Upper lobe of left lung (tissue), 6 donors: ENCODE measurements around the gene MYLK. TPM values are rescaled to one million over a fixed set of nuclear protein-coding genes. Genes with fewer than 3 reads are reported as not detected.

Experiments used
- ATAC-seq, 2 donors: fragments of 200-7000 bp; cut with Tn5 transposase; one replicate each; pipeline ENCODE4 v1.9.1; 2022; ENCODE audit warnings: mild to moderate bottlenecking in 2 of 2, moderate library complexity in 2 of 2; ENCODE audit not compliant: low FRiP score in 2 of 2
- DNase-seq, 2 donors: peaks; one replicate each; pipeline ENCODE4 v3.0.0-alpha.2; 2019 to 2020
- H3K27ac ChIP-seq, 4 donors: fragments of 200-600 bp; sonication (generic); one replicate each; pipeline ENCODE4 v1.5.1; 2016 to 2019
- H3K27me3 ChIP-seq, 4 donors: fragments of 200-600 bp; sonication (generic); one replicate each; pipeline ENCODE4 v1.5.1; 2017 to 2019
- H3K36me3 ChIP-seq, 4 donors: fragments of 200-600 bp; sonication (generic); one replicate each; pipeline ENCODE4 v1.5.1; 2016 to 2019
- H3K4me1 ChIP-seq, 4 donors: fragments of 200-600 bp; sonication (generic); one replicate each; pipeline ENCODE4 v1.5.1; 2018 to 2019
- H3K4me3 ChIP-seq, 4 donors: fragments of 200-600 bp; sonication (generic); one replicate each; pipeline ENCODE4 v1.5.1; 2017 to 2019; ENCODE audit warnings: mild to moderate bottlenecking in 2 of 4, moderate library complexity in 1 of 4
- H3K9me3 ChIP-seq, 4 donors: fragments of 200-600 bp; sonication (generic); one replicate each; pipeline ENCODE4 v1.5.1; 2018 to 2019
- EP300 ChIP-seq, 4 donors: sonication (generic); formaldehyde crosslinking; IDR thresholded peaks; one replicate each; pipeline ENCODE4 v1.5.1; 2017; ENCODE audit warnings: antibody characterized with exemption in 4 of 4, control low read depth in 2 of 4
- POLR2A ChIP-seq, 4 donors: fragments of 450-650 bp; IDR thresholded peaks; one replicate each; pipeline ENCODE4 v1.5.1; 2016 to 2017; ENCODE audit warnings: antibody characterized with exemption in 4 of 4, mild to moderate bottlenecking in 2 of 4
- POLR2AphosphoS5 ChIP-seq, 2 donors: sonication (generic); formaldehyde crosslinking; IDR thresholded peaks; one replicate each; pipeline ENCODE4 v1.5.1; 2017; ENCODE audit warnings: antibody characterized with exemption in 2 of 2
- WGBS, 2 donors: methylation state at CpG; one replicate each; pipeline ENCODE4 v1.1.5; 2017 to 2018; 5-methylcytosine and 5-hydroxymethylcytosine counted together
- total RNA-seq, 6 donors: library from RNA; depleted of rRNA in 4 of 6; stranded (reverse); fragments of >200 nt in 4 of 6; gene quantifications; one replicate each; pipeline versions ENCODE4 v1.1.0 to v1.2.1, GENCODE V29; 2016 to 2021
- TF ChIP-seq, protein P1 (sequence below), 6 experiments: fragments of 450-650 bp in 4 of 6; fragments of 200-600 bp in 2 of 6; sonication (generic) in 2 of 6; IDR thresholded peaks; one replicate each; pipeline ENCODE4 v1.5.1; 2016 to 2019; ENCODE audit warnings: antibody characterized with exemption in 6 of 6
- donor health status: DM: no; HTN: no; CAD: no; lungs with moderate emphysema.
- donor health status: DM: no; HTN: yes; CAD: no; lungs with severe emphysema.

The MYLK gene
- total RNA-seq, 6 donors from 2014 or later: 105 to 378 (median 160) TPM

DNA sequence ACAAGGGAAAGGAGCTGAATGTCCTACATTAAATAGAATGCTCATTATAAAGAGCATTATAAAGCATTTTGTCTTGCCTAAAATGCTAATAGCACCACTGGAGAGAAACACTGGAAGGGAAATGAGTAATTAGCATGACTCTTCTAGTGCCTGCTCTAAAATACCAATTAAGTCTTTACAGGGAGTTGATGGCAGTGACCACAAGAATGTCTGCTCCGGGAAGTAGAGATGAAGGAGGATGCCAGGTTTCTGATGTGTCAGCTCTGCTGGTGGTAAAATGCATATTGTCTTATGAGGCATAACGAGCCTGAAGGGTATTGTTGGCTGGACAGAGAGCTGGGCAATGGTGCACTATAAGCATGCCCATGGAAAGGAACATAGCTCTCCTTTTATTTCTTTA lies 49.5 kb downstream of the MYLK start:
- no peak overlapping the region for H3K27ac ChIP-seq
- TF ChIP-seq, protein P1, sequence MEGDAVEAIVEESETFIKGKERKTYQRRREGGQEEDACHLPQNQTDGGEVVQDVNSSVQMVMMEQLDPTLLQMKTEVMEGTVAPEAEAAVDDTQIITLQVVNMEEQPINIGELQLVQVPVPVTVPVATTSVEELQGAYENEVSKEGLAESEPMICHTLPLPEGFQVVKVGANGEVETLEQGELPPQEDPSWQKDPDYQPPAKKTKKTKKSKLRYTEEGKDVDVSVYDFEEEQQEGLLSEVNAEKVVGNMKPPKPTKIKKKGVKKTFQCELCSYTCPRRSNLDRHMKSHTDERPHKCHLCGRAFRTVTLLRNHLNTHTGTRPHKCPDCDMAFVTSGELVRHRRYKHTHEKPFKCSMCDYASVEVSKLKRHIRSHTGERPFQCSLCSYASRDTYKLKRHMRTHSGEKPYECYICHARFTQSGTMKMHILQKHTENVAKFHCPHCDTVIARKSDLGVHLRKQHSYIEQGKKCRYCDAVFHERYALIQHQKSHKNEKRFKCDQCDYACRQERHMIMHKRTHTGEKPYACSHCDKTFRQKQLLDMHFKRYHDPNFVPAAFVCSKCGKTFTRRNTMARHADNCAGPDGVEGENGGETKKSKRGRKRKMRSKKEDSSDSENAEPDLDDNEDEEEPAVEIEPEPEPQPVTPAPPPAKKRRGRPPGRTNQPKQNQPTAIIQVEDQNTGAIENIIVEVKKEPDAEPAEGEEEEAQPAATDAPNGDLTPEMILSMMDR (IDR thresholded peaks at IDR 0.05): no peak
- TF ChIP-seq EP300 (IDR thresholded peaks at IDR 0.05) (no peak), POLR2AphosphoS5 (IDR thresholded peaks at IDR 0.05) (no peak), POLR2A (IDR thresholded peaks at IDR 0.05) (no peak)
- 71 to 81% methylated on average over 2 of the region's 2 CpGs for WGBS, 2 donors

DNA sequence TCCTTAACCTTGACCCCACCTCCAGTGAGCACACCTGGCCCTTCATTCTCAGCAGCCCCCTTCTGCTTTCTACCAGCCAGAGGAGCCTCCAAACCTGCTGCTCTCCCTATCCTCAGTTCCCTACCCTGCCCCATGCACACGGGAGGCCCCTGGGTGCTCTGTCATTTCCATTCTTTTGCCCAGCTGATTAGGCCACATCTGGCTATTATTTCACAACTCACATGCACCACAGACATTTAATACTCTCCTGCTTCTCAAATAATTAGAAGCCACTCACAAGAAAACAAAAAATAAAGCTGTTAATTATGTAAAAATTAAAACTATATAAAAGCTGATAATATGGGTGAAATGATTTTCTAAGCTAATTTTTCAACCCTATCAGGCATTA lies 50.7 kb downstream of the MYLK start:
- H3K27ac ChIP-seq: no peak overlapping the region
- H3K27me3 ChIP-seq: no peaks in the 10 kb centered on the region
- no peak for ATAC-seq
- no peaks in the 10 kb centered on the region for H3K4me1 ChIP-seq
- peaks cover 0 to 7% (median 4%) of the 10 kb centered on the region in 4 donors for H3K9me3 ChIP-seq
- no peak overlapping the region for H3K4me3 ChIP-seq
- 47 to 51% methylated on average over 1 of the region's 1 CpG for WGBS, 2 donors
- DNase-seq: no peak
- no peaks in the 10 kb centered on the region for H3K36me3 ChIP-seq
- TF ChIP-seq EP300 (IDR thresholded peaks at IDR 0.05) (no peak), POLR2A (IDR thresholded peaks at IDR 0.05) (no peak), POLR2AphosphoS5 (IDR thresholded peaks at IDR 0.05) (no peak)
- TF ChIP-seq, protein P1 (IDR thresholded peaks at IDR 0.05): no peak

More for the DNA sequence above, 49.5 kb downstream of the MYLK start:
- Histone ChIP-seq H3K4me3 (no peak overlapping the region), H3K27me3 (no peaks in the 10 kb centered on the region), H3K9me3 (peaks cover 0 to 6% (median 0%) of the 10 kb centered on the region in 4 donors), H3K36me3 (no peaks in the 10 kb centered on the region), H3K4me1 (no peaks in the 10 kb centered on the region)
- ATAC-seq (no peak), DNase-seq (no peak)

DNA sequence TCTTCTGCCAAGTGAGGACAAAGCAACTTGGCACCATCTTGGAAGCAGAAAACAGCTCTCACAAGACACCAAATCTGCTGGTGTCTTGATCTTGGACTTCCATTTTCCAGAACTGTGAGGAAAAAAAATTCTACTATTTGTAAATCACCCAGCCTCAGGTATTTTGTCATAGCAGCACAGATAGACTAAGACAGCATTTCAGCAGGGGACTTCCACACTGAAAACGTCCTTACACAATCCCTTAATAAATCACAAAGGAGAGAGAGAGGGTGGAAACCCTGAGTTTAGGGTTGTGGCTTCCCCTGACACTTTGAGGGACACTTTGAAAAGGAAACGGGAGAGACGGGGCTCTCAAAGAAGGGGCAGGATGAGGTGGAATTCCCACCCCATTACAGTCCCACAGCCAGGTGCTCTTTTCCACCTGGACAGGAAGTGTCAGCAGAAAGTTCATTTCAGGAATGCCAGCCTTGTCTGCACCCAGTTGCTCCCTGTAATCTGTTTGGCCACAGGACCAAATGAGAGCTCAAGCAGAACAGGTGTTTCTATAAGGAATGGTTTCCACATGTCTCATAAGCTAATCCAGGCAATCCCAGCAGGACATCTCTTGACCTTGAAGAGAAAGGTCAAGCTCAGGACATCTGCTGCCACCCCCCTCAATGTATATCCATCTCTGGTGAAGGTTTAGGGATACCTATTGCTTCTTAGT lies 51.3 kb downstream of the MYLK start:
- WGBS, 2 donors: 34 to 51% methylated on average over 3 of the region's 3 CpGs
- no peak overlapping the region for H3K4me3 ChIP-seq

DNA sequence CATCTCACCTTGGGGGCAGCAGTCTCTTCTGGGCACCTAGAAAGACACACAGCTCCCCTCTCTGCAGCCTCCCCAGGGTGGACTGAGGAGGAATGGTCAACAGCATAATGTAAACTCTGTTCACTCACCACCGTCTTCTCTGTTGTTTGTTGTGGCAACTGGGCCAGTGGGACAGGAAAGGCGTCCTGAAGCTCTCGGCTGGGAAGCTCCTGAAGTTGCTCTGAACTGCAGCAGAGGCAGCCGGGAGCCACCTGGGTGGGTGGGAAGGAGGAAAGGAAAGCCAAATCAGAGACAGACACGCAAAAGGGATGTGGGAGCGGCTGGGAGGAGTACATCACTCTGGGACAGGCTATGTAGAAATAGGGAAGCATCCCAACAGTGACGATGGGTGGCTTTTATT lies 52.7 kb downstream of the MYLK start:
- no peak overlapping the region for H3K27ac ChIP-seq
- no peaks in the 10 kb centered on the region for H3K36me3 ChIP-seq
- no peaks in the 10 kb centered on the region for H3K27me3 ChIP-seq
- no peak for DNase-seq
- no peak for TF ChIP-seq POLR2AphosphoS5 (IDR thresholded peaks at IDR 0.05)
- TF ChIP-seq, protein P1 (IDR thresholded peaks at IDR 0.05): no peak
- no peak for TF ChIP-seq POLR2A (IDR thresholded peaks at IDR 0.05)
- no peak for TF ChIP-seq EP300 (IDR thresholded peaks at IDR 0.05)
- no peak for ATAC-seq
- no peak overlapping the region for H3K4me3 ChIP-seq
- peaks cover 17 to 20% (median 20%) of the 10 kb centered on the region in 4 donors for H3K9me3 ChIP-seq
- WGBS, 2 donors: 57 to 65% methylated on average over 7 of the region's 7 CpGs
- no peaks in the 10 kb centered on the region for H3K4me1 ChIP-seq

More for the DNA sequence above, 51.3 kb downstream of the MYLK start:
- H3K27me3 ChIP-seq: no peaks in the 10 kb centered on the region
- no peak overlapping the region for H3K27ac ChIP-seq
- peaks cover 5 to 11% (median 9%) of the 10 kb centered on the region in 4 donors for H3K9me3 ChIP-seq
- DNase-seq (no peak), ATAC-seq (no peak)
- H3K4me1 ChIP-seq: no peaks in the 10 kb centered on the region
- H3K36me3 ChIP-seq: no peaks in the 10 kb centered on the region
- TF ChIP-seq POLR2AphosphoS5 (IDR thresholded peaks at IDR 0.05) (no peak), EP300 (IDR thresholded peaks at IDR 0.05) (no peak), POLR2A (IDR thresholded peaks at IDR 0.05) (no peak)
- TF ChIP-seq, protein P1 (IDR thresholded peaks at IDR 0.05): no peak

DNA sequence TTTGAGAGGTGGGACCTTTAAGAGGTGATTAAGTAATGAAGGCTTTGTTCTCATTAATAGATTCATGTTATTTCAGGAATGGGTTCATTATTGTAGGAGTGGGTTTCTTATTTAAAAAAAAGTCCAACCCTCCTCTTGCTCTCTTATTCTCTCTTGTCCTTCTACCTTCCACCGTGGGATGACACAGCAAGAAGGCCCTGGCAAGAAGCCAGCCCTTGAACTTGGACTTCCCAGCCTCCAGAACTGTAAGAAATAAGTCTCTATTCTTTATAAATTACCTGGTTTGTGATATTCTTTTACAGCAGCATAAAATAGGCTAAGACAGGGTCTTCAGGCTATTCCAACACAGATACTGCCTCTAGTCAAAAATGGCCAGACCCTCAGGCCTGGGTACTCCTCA lies 62.2 kb downstream of the MYLK start:
- Histone ChIP-seq H3K27me3 (no peaks in the 10 kb centered on the region), H3K36me3 (no peaks in the 10 kb centered on the region), H3K4me3 (no peak overlapping the region), H3K9me3 (peaks cover 4 to 12% (median 10%) of the 10 kb centered on the region in 4 donors), H3K27ac (no peak overlapping the region), H3K4me1 (peaks cover 0 to 5% (median 3%) of the 10 kb centered on the region in 4 donors)
- TF ChIP-seq EP300 (IDR thresholded peaks at IDR 0.05): no peak
- no peak for TF ChIP-seq POLR2A (IDR thresholded peaks at IDR 0.05)
- TF ChIP-seq, protein P1 (IDR thresholded peaks at IDR 0.05): no peak
- no peak for TF ChIP-seq POLR2AphosphoS5 (IDR thresholded peaks at IDR 0.05)
- ATAC-seq (no peak), DNase-seq (no peak)
- 83 to 94% methylated on average over 1 of the region's 1 CpG for whole genome bisulfite sequencing, 2 donors
